Measurements from ENCODE around the gene GLTPD2.

The GLTPD2 gene

DNA sequence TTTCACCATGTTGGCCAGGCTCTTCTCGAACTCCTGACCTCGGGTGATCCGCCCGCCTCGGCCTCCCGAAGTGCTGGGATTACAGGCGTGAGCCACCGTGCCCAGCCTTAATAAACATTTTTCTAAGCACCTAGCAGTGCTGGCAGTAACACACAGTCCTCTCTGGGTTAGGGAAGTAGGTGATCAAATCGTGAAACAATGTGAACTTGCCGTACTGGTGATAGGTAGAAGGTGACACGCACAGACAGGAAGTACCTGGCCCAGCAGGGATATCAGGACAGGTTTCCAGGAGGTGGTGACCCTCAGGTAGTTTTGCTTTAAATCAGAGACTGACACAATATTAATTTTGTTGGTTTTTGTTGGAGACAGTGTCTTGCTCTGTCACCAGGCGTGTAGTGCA lies 22.7 kb downstream of the GLTPD2 start:
- no peak for TF ChIP-seq MYC (IDR thresholded peaks at IDR 0.05; ENCODE audit: low read depth, low read length)
- TF ChIP-seq POLR2A (IDR thresholded peaks at IDR 0.05; ENCODE audit: extremely low read depth, insufficient read length) = no peak
- no peak overlapping the region for H3K4me3 ChIP-seq (ENCODE audit: low read depth, low read length)
- no peak for DNase-seq (ENCODE audit: low read depth)

DNA sequence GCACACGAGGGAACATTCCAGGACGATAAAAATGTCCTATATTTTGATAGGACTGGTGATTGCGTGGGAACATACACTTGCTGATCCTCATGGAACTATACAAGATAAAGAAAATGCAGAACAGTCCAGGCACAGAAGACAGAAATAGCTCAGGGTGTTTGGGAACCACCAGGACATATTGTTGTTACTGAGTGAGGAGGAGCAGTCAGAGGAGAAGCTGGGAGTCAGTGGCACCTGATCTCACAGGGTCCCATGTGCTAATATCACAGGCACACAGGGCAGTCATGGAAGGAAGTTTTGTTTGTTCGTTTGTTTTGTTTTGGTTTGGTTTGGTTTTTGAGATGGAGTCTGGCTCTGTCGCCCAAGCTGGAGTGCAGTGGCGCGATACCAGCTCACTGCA lies 23.9 kb downstream of the GLTPD2 start:
- DNase-seq (ENCODE audit: low read depth) = no peak
- H3K4me3 ChIP-seq (ENCODE audit: low read depth, low read length) = no peak overlapping the region
- TF ChIP-seq, protein P1, sequence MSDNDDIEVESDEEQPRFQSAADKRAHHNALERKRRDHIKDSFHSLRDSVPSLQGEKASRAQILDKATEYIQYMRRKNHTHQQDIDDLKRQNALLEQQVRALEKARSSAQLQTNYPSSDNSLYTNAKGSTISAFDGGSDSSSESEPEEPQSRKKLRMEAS (IDR thresholded peaks at IDR 0.05; ENCODE audit: low read depth, low read length) = no peak
- TF ChIP-seq MYC (IDR thresholded peaks at IDR 0.05; ENCODE audit: low read depth, low read length) (no peak), POLR2A (IDR thresholded peaks at IDR 0.05; ENCODE audit: extremely low read depth, insufficient read length) (no peak)
- TF ChIP-seq, protein P2, sequence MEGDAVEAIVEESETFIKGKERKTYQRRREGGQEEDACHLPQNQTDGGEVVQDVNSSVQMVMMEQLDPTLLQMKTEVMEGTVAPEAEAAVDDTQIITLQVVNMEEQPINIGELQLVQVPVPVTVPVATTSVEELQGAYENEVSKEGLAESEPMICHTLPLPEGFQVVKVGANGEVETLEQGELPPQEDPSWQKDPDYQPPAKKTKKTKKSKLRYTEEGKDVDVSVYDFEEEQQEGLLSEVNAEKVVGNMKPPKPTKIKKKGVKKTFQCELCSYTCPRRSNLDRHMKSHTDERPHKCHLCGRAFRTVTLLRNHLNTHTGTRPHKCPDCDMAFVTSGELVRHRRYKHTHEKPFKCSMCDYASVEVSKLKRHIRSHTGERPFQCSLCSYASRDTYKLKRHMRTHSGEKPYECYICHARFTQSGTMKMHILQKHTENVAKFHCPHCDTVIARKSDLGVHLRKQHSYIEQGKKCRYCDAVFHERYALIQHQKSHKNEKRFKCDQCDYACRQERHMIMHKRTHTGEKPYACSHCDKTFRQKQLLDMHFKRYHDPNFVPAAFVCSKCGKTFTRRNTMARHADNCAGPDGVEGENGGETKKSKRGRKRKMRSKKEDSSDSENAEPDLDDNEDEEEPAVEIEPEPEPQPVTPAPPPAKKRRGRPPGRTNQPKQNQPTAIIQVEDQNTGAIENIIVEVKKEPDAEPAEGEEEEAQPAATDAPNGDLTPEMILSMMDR (IDR thresholded peaks at IDR 0.05; ENCODE audit: low read depth, low read length) = no peak

DNA sequence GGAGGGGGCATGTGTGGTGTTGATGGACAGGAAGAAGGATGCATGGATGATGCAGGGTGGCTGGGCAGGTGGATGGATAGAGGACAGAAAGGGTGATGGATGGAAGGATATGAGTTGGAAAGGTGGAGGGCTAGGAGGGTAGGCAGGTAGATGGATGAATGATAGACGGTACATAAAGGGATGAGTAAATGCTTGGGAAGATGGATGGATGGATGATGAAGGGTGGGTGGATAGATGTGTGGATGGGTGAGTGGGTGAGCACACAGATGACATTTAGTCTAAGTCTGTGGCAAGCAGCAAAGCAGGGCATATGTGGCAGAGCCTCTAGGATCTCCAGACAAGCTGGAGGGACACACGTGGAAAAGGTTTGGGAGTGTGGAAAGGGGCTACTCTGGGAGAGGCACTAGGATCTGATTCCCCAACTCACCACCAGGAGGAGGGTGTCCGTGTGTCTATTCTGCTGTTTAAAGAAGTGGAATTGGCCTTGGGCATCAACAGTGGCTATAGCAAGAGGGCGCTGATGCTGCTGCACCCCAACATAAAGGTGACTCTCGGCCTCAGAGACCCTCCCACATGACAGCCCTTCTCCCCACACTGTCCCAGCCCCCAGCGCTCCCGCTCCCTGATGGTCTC lies 26.4 kb downstream of the GLTPD2 start:
- DNase-seq (ENCODE audit: low read depth) = no peak
- H3K4me3 ChIP-seq (ENCODE audit: low read depth, low read length) = no peak overlapping the region
- TF ChIP-seq, protein P2 (IDR thresholded peaks at IDR 0.05; ENCODE audit: low read depth, low read length) = no peak

DNA sequence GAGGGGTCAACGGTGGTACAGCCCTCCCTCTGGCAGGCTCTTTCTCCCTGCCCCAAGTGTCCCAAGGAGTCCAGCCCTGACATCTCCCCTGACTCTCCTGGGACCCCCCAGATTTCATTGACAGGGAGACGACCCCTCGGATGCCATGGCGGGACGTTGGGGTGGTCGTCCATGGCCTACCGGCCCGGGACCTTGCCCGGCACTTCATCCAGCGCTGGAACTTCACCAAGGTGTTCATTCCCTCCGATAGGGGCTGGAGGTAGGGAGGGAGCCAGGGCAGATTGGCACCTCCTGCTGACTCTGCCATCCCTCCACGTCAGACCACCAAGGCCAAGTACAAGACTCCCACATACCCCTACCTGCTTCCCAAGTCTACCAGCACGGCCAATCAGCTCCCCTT lies 28.1 kb downstream of the GLTPD2 start:
- H3K4me3 ChIP-seq (ENCODE audit: low read depth, low read length) = no peak overlapping the region
- TF ChIP-seq MYC (IDR thresholded peaks at IDR 0.05; ENCODE audit: low read depth, low read length) (no peak), POLR2A (IDR thresholded peaks at IDR 0.05; ENCODE audit: extremely low read depth, insufficient read length) (no peak)
- TF ChIP-seq, protein P2 (IDR thresholded peaks at IDR 0.05; ENCODE audit: low read depth, low read length) = no peak
- TF ChIP-seq, protein P1 (IDR thresholded peaks at IDR 0.05; ENCODE audit: low read depth, low read length) = no peak
- DNase-seq (ENCODE audit: low read depth) = no peak

DNA sequence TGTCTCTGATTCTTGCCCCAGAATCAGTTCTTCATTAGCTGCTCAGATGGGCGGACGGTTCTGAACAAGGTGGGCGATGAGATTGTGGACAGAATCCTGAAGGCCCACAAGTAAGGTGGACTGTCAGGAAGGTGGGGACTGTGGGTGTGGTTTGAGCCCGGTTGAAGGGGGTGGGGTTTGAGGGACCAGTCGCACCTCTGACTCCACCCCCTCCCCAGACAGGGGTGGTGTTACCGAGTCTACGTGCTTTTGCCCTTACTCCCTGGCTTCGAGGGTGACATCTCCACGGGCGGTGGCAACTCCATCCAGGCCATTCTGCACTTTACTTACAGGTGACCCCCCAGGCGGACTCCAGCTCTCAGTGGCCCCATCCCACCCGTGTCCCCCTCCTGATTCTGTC lies 29.5 kb downstream of the GLTPD2 start:
- no peak overlapping the region for H3K4me3 ChIP-seq (ENCODE audit: low read depth, low read length)
- TF ChIP-seq, protein P2 (IDR thresholded peaks at IDR 0.05; ENCODE audit: low read depth, low read length) = no peak
- TF ChIP-seq MYC (IDR thresholded peaks at IDR 0.05; ENCODE audit: low read depth, low read length) (no peak), POLR2A (IDR thresholded peaks at IDR 0.05; ENCODE audit: extremely low read depth, insufficient read length) (no peak)
- TF ChIP-seq, protein P1 (IDR thresholded peaks at IDR 0.05; ENCODE audit: low read depth, low read length) = no peak
- no peak for DNase-seq (ENCODE audit: low read depth)

DNA sequence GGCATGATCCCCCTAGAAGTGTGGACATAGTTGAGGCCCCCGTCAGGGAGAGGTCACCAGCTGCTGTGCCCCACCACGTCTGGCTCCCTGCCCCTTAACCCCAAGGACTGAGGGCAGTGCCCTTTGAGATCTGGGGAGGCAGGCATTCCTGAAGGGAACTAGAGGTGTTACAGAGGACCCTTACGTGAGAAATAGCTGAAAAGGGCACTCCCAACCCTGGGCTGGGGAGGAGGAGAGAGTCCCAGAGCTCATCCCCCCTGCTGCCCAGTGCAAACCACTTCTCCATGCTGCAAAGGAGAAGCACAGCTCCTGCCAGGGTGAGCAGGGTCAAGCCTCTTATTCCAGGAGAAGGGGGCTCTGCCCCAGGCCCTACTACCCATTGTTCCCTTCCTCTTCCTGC lies 34.1 kb downstream of the GLTPD2 start:
- DNase-seq (ENCODE audit: low read depth) = no peak
- no peak overlapping the region for H3K4me3 ChIP-seq (ENCODE audit: low read depth, low read length)
- no peak for TF ChIP-seq POLR2A (IDR thresholded peaks at IDR 0.05; ENCODE audit: extremely low read depth, insufficient read length)
- TF ChIP-seq, protein P1 (IDR thresholded peaks at IDR 0.05; ENCODE audit: low read depth, low read length) = no peak
- TF ChIP-seq, protein P2 (IDR thresholded peaks at IDR 0.05; ENCODE audit: low read depth, low read length) = no peak
- no peak for TF ChIP-seq MYC (IDR thresholded peaks at IDR 0.05; ENCODE audit: low read depth, low read length)

Measured in NB4 (cell line).